ENCODE data around the gene AGK. TPM values are rescaled to one million over a fixed set of nuclear protein-coding genes. Genes with fewer than 3 reads are reported as not detected.

AGK gene
- polyA plus RNA-seq (ENCODE audit: insufficient read length in 3 of 3) = 10 to 100 TPM; 35.3 to 45.1 (median 38.4) TPM
- long read RNA-seq, donor 1, partial matches to known transcripts = 0 of 2 reads
- long read RNA-seq, donor 1, other reads (novel, unspliced or antisense) = 0 of 2 reads
- long read RNA-seq, donor 2, partial matches to known transcripts = 0 of 3 reads
- long read RNA-seq, donor 2, other reads (novel, unspliced or antisense) = 0 of 3 reads
- long read RNA-seq, donor 3, partial matches to known transcripts = 13 of 17 reads
- long read RNA-seq, donor 3, other reads (novel, unspliced or antisense) = 0 of 17 reads
- long read RNA-seq, donor 4, partial matches to known transcripts = 0 of 2 reads
- long read RNA-seq, donor 4, other reads (novel, unspliced or antisense) = 0 of 2 reads
- long read RNA-seq, donor 5 = 0 reads
- long read RNA-seq, donor 6, partial matches to known transcripts = 0 of 3 reads
- long read RNA-seq, donor 6, other reads (novel, unspliced or antisense) = 0 of 3 reads
- long read RNA-seq, donor 7, partial matches to known transcripts = 0 of 2 reads
- long read RNA-seq, donor 7, other reads (novel, unspliced or antisense) = 0 of 2 reads
- long read RNA-seq, donor 8 = 0 reads
- long read RNA-seq, donor 9 = 0 reads
- long read RNA-seq, donor 10 = 0 reads
- long read RNA-seq, donor 11, partial matches to known transcripts = 0 of 2 reads
- long read RNA-seq, donor 11, other reads (novel, unspliced or antisense) = 0 of 2 reads
- long read RNA-seq, donor 12 = 0 reads
- long read RNA-seq, donor 13 = 0 reads
- long read RNA-seq, donor 14, partial matches to known transcripts = 0 of 2 reads
- long read RNA-seq, donor 14, other reads (novel, unspliced or antisense) = 0 of 2 reads
- long read RNA-seq, donor 15, partial matches to known transcripts = 0 of 1 reads
- long read RNA-seq, donor 15, other reads (novel, unspliced or antisense) = 0 of 1 reads
- long read RNA-seq, donor 16, partial matches to known transcripts = 34 of 40 reads
- long read RNA-seq, donor 16, other reads (novel, unspliced or antisense) = 0 of 40 reads

DNA sequence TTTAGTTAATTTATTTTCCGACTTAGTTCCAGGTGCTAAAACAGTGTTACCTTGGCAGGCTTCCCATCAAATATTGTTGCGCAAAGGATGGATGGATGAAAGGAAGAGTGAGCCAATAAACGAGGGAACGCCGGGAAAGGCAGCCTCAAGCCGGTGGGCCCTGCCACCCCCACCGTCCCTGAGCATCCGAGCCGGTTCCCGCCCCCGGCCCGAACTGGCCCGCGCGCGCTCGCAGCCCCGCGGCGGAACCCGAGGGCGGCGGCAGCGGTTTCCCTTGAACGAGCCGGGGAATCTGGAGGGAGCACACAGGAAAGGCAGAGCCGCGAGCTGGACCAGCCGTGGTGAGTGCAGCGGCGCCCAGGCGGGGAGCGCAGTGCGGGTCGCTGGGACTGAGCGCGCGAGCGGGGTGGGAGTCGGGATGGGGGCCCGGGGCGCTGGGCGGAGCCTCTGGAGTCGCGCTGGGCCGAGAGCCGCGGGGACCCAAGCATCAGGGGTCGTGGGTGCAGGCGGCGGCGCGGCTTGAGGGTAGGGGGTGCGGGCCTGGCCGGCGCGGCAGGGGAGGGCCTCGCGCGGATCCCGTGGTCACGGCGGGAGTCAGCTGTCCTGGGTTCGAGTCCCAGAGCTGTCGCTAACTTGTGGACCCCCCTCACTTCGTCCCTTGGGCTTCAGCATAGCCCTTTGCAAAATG is at the start of gene AGK:
Gene AGK, plus strand, starts transcription at position 317 of the 688 bp plus-strand sequence. CDS start 4,057 bp downstream, outside the sequence.
- DNase-seq (ENCODE audit: extremely low read depth in 1 of 11, low read depth in 9 of 11, low spot score in 4 of 11) = peak in 10 of 11 donors; percentile 36 to 77 (median 72)

DNA sequence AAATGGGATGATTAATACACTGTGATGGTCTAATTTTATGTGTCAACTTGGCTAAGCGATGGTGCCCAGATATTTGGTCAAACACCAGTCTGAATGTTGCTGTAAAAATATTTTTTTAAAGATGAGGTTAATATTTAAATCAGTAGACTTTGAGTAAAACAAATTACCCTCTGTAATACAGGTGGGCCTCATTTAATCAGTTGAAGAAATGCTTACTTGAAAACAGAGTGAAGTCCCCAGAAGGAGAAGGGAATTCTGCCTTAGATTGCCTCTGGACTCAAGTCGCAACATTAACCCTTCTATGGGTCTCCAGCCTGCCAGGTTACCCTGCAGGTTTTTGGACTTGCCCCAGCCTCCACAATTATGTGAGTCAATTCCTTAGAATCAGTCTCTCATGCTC is 49.8 kb upstream of the AGK start:
- DNase-seq (ENCODE audit: extremely low read depth in 1 of 11, low read depth in 9 of 11, low spot score in 4 of 11) = no peak

- DNase-seq (ENCODE audit: extremely low read depth in 1 of 11, low read depth in 9 of 11, low spot score in 4 of 11) = peak in 2 of 11 donors; percentile 1 to 4
Measured at GRCh38 chr7:141511316-141511675, 39.9 kb upstream of the AGK start.

DNA sequence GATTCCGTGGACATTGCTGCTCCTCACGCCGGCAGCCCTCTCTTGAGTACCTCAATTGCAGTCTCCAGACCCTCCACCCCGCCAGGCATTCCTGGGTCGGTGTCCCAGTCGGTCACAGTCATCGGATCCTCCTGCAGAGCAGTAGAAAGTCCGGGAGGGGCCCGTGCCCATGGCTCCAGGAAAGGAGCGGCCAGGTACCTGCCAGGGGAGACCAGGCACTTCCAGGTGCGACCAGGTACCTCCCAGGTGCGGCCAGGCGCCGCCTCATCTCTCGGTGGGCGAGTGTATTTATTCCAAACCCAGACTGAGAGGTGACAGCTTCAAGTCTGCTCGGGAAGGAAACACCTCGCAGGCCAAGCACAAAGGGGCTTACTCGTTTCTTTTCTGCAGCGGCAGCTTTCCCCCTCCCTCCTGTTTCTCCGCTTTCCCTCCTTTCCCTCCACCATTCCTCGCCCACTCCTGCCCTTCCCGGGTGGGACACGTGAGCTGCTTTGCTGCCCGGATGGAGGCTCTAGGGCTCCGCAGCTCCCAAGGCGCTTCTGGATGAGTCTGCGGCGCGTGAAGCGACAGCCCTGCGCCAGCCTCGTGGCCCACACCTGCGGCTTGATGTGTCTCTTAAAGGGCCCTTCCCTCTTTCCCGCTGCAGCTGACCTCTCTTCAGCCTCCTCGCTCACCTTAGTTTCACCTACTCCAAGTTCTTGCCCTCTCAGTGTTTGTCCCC is 39.4 kb upstream of the AGK start:
- peak in 5 of 11 donors; percentile 7 to 20 (median 18) for DNase-seq (ENCODE audit: extremely low read depth in 1 of 11, low read depth in 9 of 11, low spot score in 4 of 11)

DNA sequence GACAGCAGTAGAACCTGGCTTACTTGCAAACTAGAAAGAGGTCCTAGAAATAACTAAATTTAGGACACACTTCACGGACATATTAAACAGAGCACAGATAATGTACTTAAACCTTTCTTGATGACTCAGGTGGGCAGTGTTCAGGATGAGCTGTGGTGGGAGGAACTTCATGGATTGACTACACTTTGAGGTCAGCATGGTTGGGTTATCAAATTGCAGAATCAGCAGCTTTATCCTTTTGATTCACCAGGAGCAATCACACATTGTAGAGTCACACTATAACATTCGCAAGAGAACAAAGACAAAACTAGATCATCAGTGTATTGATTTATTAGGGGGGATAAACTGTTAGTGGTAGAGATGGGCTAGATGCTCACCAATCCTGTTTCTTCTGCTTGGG is 38.6 kb upstream of the AGK start:
- DNase-seq (ENCODE audit: extremely low read depth in 1 of 11, low read depth in 9 of 11, low spot score in 4 of 11) = no peak

GRCh38 chr7:141513720-141514119 is 37.5 kb upstream of the AGK start:
- no peak for DNase-seq (ENCODE audit: extremely low read depth in 1 of 11, low read depth in 9 of 11, low spot score in 4 of 11)

DNA sequence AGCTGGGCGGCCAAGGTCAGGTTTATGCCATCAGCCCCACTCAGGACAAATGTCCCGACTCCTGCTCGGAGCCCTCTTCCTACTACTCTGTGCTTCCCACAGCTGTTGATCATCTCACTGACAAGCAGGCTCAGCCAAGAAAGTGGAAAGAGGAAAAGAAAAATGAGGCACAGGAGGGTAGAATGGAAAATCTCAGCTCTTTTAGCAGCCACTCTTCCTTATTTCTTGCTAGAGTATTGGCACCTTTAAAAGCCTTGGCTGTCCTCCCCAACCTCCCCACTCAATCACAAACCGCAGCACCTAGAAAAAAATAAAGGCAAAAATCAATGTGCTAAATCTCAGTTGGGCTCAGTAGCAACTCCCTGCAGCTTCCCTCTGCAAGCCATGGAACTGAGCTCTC is 35.3 kb upstream of the AGK start:
- peak in 1 of 11 donors; percentile 0 for DNase-seq (ENCODE audit: extremely low read depth in 1 of 11, low read depth in 9 of 11, low spot score in 4 of 11)

DNA sequence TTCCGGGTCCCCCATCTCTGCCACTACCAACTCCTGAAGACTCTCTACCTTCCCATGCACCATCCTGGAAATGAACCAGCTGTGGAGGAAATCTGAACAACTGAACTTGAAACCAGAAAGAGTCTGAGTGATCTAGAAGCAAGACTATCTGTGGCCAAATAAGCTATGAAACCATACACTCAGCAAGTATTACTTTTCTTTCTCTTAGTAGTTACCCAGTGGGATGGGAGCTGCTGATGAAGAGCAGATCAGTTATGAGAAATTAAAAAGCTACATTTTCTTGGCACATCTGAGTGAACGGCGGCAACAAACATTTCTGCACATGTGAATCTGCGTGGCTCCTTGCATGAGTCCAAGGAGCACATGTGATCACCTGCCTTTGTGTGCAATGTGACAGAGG is 31.6 kb upstream of the AGK start:
- DNase-seq (ENCODE audit: extremely low read depth in 1 of 11, low read depth in 9 of 11, low spot score in 4 of 11) = no peak

GRCh38 chr7:141522657-141523342 is 28.4 kb upstream of the AGK start:
- DNase-seq (ENCODE audit: extremely low read depth in 1 of 11, low read depth in 9 of 11, low spot score in 4 of 11) = no peak

DNA sequence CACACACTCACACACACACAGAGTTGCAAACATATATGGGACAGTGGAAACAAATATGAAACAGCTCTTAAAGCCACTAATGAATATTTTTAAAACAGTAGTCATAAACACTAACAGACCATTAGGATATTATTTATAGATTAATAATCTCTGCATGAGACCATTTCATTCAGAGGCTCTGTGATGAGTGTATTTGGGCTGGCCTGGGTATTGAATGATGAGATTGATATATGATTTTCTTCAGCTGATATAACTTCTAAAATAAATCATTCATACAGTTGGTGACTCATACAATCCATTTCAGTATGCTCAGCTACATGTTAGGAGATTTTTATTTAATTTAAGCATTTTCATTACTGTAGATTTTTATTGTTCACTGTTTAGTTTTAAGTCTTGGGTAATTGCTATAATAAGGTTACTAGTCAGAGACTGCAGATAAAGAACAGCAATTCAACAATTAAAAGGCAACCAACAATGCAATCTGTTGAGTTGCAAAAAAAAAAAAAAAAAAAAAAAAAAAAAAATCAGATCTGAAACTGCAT is 25.2 kb upstream of the AGK start:
- no peak for DNase-seq (ENCODE audit: extremely low read depth in 1 of 11, low read depth in 9 of 11, low spot score in 4 of 11)

DNA sequence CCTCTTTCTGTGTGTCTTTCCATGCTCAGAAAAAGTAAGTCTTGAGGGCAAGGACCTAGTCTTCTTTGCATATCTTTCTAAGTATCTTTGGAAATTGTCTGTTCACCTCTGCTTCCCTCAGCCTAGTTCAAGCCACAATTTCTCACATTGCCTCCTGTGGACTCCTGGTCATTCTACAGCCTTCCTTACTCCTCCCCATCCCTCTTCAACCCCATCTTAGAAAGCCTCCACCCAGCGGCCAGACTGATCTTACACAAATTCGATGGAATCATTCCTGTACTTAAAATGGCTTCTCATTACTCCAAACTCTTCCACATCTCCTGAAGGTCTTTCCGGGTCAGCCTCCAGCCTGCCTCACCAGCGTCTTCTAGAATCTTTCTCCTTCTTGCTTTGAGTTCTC is 24.1 kb upstream of the AGK start:
- no peak for DNase-seq (ENCODE audit: extremely low read depth in 1 of 11, low read depth in 9 of 11, low spot score in 4 of 11)

GRCh38 chr7:141528399-141528798 is 22.8 kb upstream of the AGK start:
- DNase-seq (ENCODE audit: extremely low read depth in 1 of 11, low read depth in 9 of 11, low spot score in 4 of 11) = no peak

- peak in 10 of 11 donors; percentile 61 to 83 (median 78) for DNase-seq (ENCODE audit: extremely low read depth in 1 of 11, low read depth in 9 of 11, low spot score in 4 of 11)
Measured at GRCh38 chr7:141533149-141533949, 17.9 kb upstream of the AGK start.

DNA sequence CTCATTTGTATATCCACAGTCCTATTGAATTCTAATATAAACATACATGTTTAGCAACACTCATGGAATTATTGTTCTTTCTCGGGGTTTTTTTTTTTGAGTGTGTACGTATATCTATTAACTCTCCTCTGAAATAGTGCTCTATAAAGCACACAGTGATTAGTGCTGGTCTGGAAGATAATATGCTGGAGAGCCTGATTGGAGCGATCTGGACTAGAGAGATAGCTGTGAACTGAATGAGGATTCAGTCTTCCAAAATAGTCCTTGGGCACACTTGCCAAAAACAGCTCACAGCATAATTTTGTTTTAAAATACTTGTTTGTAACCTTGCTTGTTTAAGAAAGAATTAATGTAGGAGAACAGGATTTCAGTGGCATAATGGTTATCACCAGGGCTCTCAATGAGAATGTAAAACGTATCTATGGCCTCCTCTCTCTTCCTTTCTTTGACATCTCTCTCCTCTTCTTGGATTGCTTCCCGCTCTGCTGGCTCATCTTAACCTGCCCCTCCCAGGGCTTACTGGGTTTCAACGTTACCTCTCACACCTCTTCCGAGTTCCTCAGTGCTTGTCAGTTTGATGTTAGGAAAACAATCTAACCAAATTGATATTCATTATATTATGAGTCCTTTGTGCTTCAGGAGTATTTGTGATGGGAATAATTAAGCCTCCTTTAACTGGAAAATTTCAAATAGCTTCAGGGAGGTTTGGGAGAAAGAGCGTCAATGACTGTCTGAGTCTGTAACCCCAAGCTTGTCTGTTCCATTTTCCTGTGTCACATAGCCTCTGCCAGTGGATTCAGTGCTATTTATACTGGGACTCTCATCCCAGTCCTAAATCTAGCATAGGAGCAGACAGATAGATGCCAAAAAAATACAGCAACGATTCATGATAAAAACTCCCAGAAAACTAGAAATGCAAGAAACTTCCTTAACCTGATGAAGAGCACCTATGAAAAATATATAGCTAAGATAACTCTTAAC is 16.2 kb upstream of the AGK start:
- DNase-seq (ENCODE audit: extremely low read depth in 1 of 11, low read depth in 9 of 11, low spot score in 4 of 11) = no peak

DNA sequence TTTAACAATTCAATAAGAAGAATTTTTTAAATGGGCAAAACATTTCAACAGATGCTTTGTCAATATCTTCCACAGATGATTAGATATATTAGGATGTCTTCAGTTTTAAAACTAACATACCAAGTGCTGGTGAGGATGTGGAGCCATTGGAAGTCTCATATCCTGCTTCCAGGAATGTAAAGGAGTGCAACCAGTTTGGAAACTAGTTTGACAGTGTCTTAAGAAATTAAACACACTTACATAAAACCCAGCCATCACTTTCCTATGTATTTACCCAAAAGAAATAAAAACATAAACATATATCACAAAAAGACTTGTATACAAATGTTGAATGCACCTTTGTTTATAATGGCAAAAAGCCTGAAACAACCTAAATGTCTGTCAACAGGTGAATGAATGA is 13.3 kb upstream of the AGK start:
- DNase-seq (ENCODE audit: extremely low read depth in 1 of 11, low read depth in 9 of 11, low spot score in 4 of 11) = no peak

DNA sequence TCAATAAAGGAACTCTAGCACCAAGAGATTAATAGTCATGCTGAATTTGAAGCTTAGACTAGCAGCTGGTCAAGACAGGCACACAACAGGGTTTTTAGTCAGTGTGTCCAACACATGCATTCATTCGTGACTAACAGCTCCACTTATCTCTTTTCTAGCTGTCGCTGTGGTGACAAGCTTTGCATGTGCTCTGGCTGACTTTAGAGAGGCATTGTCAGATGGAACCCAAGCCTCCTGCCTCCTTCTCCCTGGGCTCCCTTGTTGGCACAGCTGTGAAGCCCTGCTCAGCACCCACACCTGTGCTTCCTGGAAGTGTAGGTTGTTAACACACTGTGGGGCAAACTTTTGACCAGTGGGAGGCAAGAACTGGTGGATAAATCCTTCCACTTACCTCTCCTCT is 9.8 kb upstream of the AGK start:
- no peak for DNase-seq (ENCODE audit: extremely low read depth in 1 of 11, low read depth in 9 of 11, low spot score in 4 of 11)
